Astrocyte of the hippocampus (primary cell): ENCODE measurements around the gene CRIP2.

Experiments used
- DNase-seq: peaks from one replicate; pipeline ENCODE4 v3.0.0; 2011; ENCODE audit warnings: low read depth, low spot score

The CRIP2 gene

DNA sequence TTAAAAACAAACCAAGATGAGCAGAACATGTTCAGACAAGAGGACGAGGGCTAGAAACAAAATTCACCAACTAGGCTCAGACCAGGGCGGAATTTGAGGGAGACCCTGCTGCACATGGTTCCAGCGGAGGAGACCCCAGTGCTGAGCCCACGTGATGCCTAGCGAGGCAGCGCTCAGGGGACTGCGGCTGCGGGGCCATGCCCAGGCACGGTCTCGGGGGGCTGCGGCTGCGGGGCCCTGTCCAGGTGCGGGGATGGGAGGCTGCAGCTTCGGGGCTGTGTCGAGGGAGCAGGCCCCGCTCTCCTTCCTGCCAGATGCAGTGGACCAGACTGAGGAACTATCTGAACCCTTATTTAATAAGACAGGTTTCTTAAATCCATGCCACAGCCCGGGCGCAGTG is 12.7 kb upstream of the CRIP2 start:
- DNase-seq = no peak

DNA sequence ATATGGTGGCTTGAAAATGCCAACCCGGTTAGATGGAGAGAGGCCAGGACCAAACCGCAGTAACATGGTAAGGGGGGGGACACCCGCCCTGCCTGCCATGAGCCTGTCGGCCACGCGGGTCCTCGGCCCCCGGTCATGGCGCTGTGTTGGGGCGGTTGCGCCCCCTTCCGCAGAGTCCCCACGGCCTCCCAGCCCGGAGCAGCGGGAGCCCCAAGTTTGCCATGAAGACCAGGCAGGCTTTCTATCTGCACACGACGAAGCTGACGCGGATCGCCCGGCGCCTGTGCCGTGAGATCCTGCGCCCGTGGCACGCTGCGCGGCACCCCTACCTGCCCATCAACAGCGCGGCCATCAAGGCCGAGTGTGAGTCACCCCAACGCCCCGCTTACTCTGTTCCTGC is 10.1 kb upstream of the CRIP2 start:
- DNase-seq = no peak

DNA sequence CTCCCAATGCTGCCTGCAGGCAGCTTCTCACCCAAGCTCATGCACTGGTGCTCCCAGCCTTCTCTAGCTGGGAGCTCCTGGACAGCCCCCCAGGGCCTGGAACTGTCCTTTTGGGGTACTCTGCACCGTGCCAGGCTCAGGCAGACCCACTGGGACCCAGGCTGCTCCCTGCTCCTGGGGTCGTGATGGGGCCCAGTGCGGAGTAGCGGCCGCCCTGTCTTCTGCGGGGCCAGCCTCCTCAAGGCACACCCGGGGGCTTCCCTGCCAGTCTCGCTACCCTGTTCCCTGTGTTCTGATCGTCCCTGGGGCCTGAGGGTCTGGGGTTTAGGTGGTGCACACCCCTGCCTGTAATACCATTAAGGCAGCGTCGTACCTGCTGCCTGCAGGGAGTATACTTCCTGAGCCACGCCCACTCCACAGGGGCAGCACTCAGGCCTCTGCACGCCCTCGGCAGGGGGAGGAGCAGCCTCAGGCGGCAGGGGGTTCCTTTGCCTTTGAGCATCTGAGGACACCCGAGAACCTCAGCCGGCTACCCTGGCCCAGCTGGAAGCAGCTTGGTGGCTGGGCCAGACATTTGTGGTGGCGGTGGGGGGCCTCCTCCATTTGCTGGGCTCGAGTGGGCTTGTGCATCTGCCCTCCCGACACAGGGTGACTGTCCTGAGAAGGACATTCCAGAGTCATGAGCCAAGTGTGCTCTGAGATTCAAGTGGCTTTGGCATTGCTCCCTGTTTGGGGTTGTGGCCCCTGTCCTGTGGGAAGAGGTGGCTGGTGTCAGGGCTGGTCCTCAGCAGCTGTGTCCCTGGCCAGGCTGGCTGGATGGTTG is 9.2 kb upstream of the CRIP2 start:
- peak; percentile 73 for DNase-seq

DNA sequence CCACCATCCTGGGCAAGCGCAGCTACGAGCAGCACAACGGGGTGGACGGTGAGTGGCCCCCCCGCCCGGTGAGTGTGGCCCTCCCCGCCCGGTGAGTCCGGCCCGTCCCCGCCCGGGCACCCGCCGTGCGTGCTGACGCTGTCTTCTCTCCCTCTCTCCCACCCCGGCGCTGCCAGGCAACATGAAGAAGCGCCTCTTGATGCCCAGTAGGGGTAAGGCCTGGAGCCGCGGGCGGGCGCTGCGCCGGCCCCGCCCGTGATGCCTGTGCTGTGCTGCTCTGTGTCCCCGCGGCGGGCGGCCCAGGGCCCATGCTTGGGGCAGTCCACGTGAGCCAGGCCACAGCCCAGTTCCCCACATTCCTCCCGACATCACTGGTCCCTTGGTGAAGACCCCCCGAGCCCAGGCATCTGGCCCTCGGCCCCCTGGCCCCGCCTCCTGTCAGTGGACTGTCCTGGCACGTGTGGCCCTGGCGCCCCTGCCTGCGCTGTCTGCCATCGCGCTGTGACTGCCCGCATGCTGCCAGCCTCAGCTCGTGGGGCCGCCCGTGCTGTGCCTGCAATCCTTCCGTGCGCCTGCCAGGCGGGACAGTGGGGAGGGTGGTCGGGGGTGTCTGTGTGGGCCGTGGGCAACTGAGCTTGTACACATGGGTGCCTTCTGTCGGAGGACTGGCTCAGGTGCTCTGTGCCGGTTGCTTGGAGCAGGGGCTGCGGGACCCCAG is 7.9 kb upstream of the CRIP2 start:
- DNase-seq = no peak

DNA sequence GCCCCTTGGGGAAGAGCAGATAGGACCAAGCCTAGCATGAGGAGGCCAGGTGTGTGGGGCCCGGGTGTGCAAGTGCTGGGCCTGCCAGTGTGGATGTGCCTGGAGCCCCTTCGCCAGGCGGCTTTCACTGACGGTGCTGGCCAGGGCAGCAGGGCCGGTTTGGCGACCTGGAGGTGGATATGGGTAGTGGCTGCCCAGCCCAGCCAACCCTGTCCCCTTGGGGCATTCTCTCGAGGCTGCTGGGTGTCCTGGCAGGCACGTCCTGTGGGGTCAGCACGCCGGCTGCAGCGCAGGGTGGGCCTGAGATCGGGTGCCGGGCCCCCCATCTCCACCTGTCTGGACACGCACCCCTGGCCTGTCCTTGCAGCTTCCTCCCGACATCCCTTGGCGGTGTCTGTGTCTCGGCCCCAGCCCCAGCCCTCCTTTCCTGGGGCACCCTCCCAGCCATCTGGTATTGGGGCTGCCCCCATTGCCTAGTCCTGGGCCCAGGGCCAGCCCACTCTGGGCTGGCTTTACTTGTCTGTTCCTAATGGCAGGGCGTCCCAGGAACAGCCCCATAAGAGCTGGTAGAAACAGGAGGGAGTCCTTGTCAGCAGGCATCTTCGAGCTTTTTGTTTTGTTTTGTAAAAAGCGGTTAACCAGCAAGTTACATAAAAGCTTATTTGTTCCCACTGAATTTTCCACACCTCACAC is 7.2 kb upstream of the CRIP2 start:
- DNase-seq = no peak

DNA sequence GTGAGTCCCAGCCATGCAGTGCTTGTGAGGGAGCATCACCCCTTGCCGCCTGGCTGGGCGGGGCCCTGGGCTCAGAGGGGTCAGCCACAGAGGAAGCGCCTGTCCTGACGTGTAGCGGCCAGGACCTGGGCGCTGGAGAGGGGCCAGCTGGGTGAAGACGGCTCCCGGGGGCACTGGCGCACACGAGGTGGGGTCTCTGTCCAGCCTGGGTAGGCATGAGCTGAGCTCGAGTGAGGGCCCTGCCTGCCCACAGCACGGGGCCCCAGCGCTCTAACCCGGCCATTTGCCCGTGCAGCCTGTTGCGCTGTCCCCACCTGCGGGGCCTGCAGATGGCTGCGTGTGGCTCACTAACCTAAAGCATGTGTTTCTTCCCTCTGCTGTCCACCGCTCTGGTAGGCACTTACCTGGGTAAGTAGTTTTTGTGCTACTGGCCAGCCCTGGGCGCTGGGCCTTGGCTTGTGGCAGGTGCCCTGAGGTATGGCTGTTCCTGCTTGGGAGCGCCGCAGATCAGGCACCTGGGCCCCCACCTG is 6.6 kb upstream of the CRIP2 start:
- DNase-seq = no peak

DNA sequence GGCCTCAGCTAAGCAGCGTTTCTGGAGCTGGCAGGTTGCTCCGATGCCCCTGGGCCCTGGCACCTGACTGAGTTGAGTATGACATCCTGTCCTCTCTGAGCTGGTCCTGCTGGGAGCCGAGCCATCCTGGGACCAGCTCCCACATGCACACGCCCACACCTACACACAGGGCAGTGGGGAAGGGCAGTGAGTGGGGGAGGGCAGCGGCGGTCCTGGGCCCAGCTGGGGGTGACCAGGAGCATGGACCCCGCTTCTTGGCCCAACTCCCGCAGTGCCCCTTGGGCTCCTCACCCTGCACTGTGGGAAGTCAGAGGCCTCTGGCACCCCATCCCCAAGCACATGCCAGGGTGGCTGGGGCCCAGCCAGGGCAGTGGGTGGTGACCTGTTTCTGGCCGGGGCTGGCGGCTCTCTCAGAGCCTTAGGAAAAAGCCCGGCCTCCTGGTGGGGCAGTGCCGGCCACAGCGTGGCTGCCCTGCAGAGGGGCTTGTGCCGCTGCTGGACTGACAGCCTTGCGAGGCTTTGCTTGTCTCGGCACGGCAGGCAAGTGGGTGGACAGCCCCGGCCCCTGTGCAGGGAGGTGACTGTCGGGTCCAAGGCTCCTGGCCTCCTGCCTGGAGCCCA is 5.9 kb upstream of the CRIP2 start:
- peak; percentile 34 for DNase-seq

DNA sequence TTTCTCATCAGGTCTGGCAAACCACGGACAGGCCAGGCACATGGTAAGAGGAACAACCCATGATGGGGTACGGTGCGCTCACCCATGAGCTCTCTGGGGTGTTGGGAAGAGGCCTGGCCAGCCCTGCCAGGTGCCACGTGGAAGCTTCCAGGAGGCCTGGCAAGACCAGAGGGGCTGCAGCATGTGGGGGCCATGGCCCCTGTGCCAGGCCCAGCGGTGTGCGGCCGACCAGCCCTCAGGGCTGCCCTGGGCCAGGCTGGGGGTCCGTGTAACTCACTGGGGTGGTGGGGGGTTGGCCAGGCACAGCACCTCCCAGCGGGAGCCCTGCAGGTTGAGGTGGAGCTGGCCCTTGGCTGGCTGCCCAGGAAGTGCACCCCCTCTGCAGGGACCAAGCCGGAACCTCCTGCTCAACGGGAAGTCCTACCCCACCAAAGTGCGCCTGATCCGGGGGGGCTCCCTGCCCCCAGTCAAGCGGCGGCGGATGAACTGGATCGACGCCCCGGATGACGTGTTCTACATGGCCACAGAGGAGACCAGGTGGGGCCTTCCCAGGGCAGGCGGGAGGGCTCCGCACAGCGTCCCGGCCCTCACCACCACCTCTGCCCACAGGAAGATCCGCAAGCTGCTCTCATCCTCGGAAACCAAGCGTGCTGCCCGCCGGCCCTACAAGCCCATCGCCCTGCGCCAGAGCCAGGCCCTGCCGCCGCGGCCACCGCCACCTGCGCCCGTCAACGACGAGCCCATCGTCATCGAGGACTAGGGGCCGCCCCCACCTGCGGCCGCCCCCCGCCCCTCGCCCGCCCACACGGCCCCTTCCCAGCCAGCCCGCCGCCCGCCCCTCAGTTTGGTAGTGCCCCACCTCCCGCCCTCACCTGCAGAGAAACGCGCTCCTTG is 4.9 kb upstream of the CRIP2 start:
- DNase-seq = no peak

DNA sequence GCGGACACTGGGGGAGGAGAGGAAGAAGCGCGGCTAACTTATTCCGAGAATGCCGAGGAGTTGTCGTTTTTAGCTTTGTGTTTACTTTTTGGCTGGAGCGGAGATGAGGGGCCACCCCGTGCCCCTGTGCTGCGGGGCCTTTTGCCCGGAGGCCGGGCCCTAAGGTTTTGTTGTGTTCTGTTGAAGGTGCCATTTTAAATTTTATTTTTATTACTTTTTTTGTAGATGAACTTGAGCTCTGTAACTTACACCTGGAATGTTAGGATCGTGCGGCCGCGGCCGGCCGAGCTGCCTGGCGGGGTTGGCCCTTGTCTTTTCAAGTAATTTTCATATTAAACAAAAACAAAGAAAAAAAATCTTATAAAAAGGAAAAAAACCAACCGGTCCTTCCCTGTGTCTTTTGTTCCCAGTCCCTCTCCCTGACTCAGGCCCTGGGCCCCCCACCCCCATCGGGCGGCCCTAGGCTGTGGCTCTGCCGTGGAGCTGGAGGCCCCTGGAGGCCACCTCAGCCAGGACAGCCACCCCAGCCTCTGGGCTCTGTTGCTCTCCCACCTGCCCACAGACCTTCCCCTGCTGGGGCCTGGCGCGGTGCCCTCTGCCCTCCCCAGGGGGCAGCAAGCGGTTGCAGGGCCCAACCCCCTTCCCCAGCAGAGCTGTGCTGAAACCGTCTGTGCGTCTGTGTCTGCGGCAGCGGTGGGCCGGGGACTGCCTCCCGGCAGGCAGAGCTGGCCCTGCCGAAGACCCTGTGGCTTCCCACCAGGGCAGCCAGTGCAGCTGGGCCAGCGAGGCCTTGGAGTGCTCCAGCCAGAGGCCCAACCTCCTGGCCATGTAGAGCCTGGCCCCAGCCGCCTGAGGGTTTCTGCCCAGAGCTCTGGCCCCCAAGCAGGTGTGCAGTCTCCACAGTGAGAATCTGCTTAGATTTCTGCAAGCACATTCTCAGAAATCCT is 4.0 kb upstream of the CRIP2 start:
- DNase-seq = peak; percentile 35

DNA sequence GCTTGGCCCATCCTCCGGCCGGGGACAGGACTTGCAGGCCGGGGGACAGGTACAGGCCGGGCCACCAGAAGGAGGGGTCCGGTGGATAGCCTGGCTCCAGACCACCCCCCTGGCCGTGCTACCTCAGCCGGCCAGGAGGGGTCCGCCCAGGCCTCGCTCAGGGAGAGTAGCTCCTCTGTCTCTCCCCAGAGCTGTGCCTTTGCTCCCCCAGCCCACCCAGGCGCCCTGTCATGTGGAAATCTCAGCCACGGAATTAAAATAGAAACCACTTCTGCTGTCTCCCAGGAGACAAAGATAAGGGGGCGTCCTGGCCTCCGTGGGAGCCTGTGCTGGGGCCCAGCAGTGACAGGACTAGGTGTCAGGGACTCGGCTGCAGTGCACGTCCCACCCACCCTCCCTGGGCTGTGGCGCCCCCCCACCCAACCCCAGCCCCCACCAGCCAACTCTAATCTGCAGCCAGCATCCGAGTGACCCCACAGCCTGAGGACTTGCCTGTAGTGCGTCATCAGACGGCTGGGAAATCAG is 3.3 kb upstream of the CRIP2 start:
- DNase-seq = no peak

DNA sequence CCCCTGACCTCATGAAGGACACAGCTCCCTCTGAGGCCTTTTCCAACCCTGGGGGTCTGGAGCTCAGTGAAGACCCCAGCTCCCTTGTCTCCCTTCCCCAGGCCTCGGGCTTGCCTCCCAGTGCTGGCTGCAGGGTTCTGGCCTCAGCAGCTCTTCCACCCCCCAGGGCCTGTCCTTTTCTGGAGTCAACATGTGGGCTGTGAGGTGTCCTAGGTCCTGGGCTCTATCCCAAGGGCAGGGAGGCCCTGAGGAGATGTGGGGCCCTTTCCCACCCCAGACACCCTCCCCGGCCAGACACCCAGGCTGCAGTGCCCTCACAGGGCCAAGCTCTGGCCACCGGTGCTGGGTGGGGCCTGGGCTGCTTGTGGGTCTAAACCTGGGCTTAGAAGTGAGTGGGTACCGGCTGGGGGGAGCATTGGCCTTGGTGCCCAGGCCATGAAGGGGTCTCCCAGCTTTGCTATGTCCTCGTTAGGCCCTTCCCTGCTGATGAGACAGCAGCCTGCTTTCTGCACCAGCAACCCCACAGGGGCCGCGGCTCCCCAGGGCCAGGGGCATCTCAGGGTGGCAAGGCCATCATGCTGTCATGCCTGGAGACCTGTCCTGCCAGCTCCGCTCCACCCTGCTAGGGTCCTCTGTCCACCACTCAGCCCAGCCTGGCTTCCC is 2.7 kb upstream of the CRIP2 start:
- no peak for DNase-seq

DNA sequence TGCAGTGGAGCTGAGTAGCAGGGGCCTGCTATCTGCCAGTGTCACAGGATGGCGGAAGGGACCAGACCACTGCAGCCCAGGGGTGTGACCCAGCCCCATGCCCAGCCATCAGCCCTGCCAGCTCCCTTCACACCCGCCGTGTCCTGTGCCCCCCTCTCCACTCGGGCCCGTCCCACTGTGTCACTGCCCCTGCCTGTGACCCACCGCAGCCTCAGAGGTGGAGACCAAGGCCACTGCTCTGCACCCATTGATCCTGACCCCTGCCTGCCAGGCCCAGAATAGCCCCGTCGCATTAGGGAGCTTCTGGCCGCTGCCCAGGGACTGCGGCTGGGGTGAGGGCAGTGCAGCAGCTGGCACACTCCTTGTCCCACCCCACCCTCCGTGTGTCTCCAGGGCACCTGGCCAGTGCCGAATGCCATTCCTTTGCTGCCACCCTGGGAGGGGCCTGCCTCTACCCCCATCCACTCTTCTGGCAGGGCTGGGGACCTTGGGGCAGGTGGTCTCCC is 2.1 kb upstream of the CRIP2 start:
- DNase-seq = no peak

DNA sequence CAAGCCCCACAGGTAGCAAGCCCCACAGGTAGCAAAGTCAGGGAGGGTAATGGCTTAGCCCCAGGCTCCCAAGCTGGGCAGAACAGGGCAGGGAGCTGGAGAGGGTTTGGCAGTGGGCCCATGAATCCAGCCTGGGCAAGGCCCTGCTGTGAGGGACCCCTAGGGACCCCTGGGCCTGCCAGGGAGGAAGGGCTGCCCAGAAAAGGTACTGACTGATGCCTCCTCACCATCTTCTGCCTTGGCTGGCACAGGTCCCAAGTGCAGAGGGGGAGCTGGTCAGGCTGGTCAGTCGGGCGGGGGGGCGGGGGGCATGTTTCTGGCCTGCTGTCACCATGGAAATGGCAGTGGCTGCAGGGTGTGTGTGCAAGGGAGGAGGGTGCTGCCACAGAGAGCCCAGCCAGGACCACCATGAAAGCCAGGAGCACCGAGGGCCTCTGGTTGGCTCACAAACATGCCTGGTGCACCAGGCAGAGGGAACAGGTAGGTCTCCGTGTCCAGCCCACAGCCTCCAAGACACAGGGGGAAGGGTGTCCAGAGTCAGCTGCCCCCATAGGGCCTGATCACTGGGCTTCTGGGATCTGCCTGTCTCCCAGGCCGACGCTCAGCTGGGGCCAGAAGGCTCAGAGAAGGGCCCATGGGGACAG is 1.5 kb upstream of the CRIP2 start:
- DNase-seq = peak; percentile 48

DNA sequence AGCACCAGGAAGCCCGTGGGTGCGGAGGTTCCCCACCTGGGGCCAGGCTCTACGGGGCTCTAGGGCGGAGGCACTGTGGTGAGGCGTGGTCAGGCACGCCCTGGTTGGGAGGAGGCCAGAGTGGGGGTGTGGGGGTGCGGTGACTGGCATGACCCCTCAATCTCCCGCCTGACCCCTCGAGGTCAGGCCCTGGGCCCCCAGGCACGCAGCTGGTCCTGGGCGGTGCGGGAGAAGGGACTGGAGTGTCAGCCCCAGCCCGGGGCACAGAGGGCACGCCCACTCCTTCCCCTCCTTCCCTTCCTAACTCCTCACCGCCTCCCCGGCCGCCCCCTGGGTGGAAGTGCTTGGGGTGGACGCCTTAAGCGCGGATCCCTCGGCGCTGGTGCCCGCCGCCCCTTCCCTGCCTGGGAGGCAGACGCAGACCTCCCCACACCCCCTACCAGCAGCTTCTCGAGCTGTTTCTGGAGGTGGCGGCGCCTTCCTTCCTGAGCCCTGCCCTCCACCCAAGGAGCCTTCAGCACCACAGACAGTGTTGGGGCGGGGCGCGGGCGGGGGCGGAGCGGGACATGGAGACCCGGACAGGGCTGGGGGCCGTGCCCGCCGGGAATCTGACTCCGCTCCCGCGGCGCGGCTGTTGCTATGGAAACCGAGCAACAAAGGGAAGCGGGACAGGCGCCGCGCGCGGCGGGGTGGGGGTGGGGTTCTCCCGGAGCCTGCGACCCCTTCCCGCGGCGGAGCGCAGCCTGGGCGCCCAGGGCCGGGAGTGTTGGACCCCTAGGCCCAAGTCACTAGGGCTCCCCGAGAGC is 741 bp upstream of the CRIP2 start:
- DNase-seq = peak; percentile 98

DNA sequence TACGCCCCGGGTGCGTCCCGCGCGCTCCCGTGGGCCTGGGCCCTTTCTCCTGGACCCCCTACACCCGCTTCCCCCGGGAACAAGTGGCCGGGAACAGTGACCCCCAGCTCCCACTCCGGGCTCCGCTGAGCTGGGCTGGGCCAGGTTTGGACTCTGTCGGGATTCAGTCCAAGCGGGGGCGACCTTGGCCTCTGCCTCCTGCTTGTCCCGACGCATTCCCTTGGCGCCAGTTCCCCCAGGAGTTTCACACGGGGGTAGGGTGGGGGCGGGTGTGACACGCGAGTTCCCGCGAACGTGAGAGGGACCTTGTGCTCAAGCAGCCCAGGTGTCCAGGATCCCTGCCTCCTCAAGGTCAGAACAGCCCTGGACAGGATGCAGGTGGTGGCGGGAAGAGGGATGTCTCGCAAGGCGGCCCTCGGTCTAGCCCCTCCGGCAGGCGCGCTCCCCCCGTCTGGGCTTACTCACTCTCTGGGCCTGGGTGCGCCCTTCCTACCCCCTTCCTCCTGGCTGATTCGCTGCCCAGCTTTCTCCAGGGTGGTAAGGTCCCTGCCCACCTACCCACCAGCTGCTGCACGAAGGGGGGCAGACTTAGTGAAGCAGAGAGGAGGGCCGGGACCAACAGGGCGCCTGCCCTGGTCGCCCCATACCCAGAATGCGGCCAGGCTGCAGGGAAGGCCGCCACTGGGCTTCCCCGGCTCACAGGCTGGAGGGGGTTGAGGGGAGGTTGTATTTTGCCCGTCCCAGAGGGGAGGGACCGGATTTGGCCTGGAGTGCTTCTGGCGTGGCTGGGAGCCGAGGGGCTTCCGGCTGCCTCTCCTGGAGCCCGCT is 862 bp downstream of the CRIP2 start:
- DNase-seq = peak; percentile 77

DNA sequence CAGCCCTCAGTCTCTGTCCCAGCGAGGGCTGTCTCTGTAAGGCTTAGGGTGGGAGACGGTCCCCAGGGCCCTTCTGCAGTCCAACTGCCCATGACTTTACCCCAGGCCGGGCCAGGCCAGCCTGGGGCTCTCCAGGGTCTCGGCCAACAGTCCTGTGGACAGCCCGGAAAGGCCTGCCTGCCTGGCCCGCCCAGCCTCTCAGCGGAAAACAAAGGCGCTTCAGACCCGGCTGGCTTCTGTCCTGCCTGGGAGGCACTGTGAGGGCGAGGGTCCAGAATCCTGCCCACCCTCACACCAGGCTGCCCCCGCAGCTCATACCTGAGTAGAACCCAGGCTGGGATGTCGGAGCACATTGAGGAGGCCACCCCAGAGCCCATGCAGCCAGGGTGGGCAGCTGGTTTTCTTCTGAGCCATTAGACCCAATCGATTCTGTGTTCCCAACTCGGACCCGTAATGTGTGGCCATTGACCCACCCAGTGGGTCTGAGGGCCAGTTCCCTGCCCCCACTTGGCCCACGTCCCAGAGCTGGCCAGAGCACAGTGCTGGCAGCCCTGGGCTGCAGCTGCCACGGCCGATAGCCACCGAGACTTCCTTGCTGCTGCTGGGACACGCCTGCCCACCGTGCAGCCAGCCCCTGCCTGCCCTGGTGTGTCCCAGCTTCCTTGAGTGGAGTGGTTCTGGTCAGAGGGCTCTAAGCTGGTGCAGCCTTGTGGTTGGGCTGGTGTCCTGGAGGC is 1.6 kb downstream of the CRIP2 start:
- peak; percentile 76 for DNase-seq
